ENCODE data around the gene BIRC2.
"Not testable (repeated sequence)": the region's sequence is repeated elsewhere in the genome, so short reads cannot be mapped to it uniquely, and the experiment has no call there.

BIRC2 gene

DNA sequence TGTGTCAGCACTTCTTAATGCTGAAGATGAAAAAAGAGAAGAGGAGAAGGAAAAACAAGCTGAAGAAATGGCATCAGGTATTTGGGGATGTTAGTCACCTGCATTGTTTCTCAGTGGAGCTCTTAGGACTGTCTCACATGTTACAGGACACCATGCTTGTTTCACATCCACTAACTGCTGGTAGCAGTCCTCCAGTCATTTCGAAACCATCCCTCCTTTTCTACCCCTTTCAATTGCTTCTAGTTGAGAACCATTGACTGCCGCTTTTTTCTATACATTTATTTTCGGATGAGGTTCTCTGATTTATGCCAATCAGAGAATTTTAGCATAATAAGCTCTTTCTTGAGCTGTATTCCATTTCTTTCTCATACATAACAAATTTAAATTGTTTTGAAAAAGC is 21.5 kb downstream of the BIRC2 start:
- no peak for TF ChIP-seq CTCF (IDR thresholded peaks at IDR 0.05; ENCODE audit: low read length, missing control alignments)
- H3K4me3 ChIP-seq (replicated peaks; ENCODE audit: low read depth, low read length), result no peak overlapping the region
- DNase-seq (ENCODE audit: low read depth), result no peak

DNA sequence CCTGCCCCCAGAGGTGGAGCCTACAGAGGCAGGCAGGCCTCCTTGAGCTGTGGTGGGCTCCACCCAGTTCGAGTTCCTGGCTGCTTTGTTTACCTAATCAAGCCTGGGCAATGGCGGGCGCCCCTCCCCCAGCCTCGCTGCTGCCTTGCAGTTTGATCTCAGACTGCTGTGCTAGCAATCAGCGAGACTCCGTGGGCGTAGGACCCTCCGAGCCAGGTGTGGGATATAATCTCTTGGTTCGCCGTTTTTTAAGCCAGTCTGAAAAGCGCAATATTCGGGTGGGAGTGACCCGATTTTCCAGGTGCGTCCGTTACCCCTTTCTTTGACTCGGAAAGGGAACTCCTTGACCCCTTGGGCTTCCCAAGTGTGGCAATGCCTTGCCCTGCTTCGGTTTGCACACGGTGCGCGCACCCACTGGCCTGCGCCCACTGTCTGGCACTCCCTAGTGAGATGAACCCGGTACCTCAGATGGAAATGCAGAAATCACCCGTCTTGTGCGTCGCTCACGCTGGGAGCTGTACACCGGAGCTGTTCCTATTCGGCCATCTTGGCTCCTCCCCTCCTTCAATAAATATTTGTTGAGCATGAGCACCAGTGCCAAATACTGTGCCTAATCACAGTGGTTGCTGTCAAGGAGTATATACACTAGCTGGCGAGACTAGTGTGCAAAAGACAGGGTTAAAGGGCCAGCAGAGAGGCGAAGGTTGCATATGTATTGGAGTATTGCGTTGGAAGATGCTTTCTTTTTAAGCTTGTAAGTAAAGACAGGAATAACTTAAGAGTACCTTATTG is 27.8 kb downstream of the BIRC2 start:
- not testable (repeated sequence) for H3K4me3 ChIP-seq (replicated peaks; ENCODE audit: low read depth, low read length); DNase-seq (ENCODE audit: low read depth)

DNA sequence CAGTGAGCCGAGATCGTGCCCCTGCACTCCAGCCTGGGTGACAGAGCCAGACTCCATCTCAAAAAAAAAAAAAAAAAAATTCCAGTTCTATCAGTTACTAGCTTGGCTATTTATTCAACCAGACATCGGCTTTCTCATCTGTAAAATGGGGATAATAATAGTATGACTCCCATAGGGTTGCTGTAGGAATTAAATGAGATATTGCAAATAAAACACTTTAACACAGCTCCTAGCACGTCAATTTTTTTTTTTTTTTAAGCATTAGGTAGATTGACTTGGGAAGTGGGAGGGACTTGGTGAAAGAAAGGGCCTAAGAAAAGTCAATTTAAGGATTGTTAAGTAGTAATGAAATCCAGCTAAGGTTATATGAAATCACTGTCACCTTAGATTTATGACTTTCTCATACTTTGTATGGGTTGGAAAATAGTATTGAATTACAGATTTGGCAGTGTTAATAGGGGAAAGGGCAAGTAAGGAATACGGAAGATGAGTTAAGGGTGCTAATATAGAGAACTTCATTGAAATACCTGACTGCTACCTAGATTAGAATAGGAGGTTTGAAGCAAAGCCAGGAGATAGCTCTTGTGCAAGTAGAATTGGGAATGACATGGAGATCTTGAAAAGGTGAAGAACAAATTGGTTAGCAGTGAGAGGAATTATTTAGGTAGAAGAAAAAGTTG is 28.8 kb downstream of the BIRC2 start:
- H3K4me3 ChIP-seq (replicated peaks; ENCODE audit: low read depth, low read length), result no peak overlapping the region
- DNase-seq (ENCODE audit: low read depth), result no peak
- no peak for TF ChIP-seq CTCF (IDR thresholded peaks at IDR 0.05; ENCODE audit: low read length, missing control alignments)

GRCh38 chr11:102377891-102378290 is 30.9 kb downstream of the BIRC2 start:
- H3K4me3 ChIP-seq (replicated peaks; ENCODE audit: low read depth, low read length), result no peak overlapping the region
- TF ChIP-seq CTCF (IDR thresholded peaks at IDR 0.05; ENCODE audit: low read length, missing control alignments), result no peak
- DNase-seq (ENCODE audit: low read depth), result no peak

DNA sequence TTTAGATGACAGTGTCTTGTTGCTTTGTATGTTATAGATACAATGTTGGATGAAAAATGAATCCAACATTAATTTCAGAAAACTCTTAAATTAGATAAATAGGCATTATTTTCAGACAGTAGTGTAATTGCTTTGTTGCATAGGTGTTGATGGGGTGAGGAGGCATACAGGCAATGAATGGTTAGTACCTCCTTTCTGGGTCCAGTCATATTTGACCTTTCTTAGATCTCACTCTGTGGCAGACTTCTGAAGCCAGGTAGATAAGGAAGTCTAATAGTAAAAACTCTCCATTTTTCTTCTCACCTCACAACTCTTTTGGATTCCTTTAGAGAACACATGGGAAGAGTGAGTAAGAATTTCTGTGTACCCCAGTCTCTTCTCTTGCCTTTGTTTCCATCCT is 31.8 kb downstream of the BIRC2 start:
- TF ChIP-seq CTCF (IDR thresholded peaks at IDR 0.05; ENCODE audit: low read length, missing control alignments), result no peak
- no peak overlapping the region for H3K4me3 ChIP-seq (replicated peaks; ENCODE audit: low read depth, low read length)
- DNase-seq (ENCODE audit: low read depth), result no peak

GRCh38 chr11:102382384-102382783 is 35.4 kb downstream of the BIRC2 start:
- H3K4me3 ChIP-seq (replicated peaks; ENCODE audit: low read depth, low read length), result no peak overlapping the region
- no peak for TF ChIP-seq CTCF (IDR thresholded peaks at IDR 0.05; ENCODE audit: low read length, missing control alignments)
- DNase-seq (ENCODE audit: low read depth), result no peak

- no peak for TF ChIP-seq CTCF (IDR thresholded peaks at IDR 0.05; ENCODE audit: low read length, missing control alignments)
- no peak overlapping the region for H3K4me3 ChIP-seq (replicated peaks; ENCODE audit: low read depth, low read length)
- no peak for DNase-seq (ENCODE audit: low read depth)
Measured at GRCh38 chr11:102383839-102384238, 36.8 kb downstream of the BIRC2 start.

Measured in fibroblast of pulmonary artery (primary cell).